Activated CD8-positive, alpha-beta T cell treated with anti-CD3 and anti-CD28 coated beads, Interleukin-2, amount 10 ng/mL, durations not matched to agents 7 days and 5 days (primary cell): ENCODE results near the gene C12orf43. TPM values are rescaled to one million over a fixed set of nuclear protein-coding genes. Genes with fewer than 3 reads are reported as not detected.
"Not testable (repeated sequence)": the region's sequence is repeated elsewhere in the genome, so short reads cannot be mapped to it uniquely, and the experiment has no call there.

Source experiments
- ATAC-seq: fragments of 150-1000 bp; cut with Tn5 transposase; one replicate; pipeline ENCODE4 v1.10.0; 2021; ENCODE audit warnings: moderate library complexity
- CTCF ChIA-PET: fragments of 350-600 bp; sonication (Branson Sonifier 250); formaldehyde crosslinking; loops from one replicate; lab custom pipeline; 2021; ENCODE audit warnings: antibody characterized with exemption; lab: Charles Lee
- POLR2A ChIA-PET: fragments of 350-600 bp; sonication (Branson Sonifier 250); formaldehyde crosslinking; loops from one replicate; lab custom pipeline; 2021; ENCODE audit warnings: antibody characterized with exemption; lab: Charles Lee
- DNase-seq: peaks from one replicate; pipeline ENCODE4 v3.0.0-alpha.2; 2020
- H3K27ac Mint-ChIP-seq: one replicate; pipeline ENCODE4 v1.8.0; 2021; ENCODE audit warnings: mild to moderate bottlenecking, mixed read lengths
- H3K27me3 Mint-ChIP-seq: one replicate; pipeline ENCODE4 v1.8.0; 2021; ENCODE audit warnings: low read depth, mixed read lengths
- H3K36me3 Mint-ChIP-seq: one replicate; pipeline ENCODE4 v1.8.0; 2021; ENCODE audit warnings: low read depth, mixed read lengths
- H3K4me1 Mint-ChIP-seq: one replicate; pipeline ENCODE4 v1.8.0; 2021; ENCODE audit warnings: low read depth, mixed read lengths
- H3K4me3 Mint-ChIP-seq: one replicate; pipeline ENCODE4 v1.8.0; 2021; ENCODE audit warnings: mild to moderate bottlenecking, mixed read lengths
- H3K9me3 Mint-ChIP-seq: one replicate; pipeline ENCODE4 v1.8.0; 2022; ENCODE audit warnings: mixed read lengths; ENCODE audit not compliant: insufficient read depth
- total RNA-seq, 2 experiments: library from RNA; stranded (reverse); gene quantifications; one replicate each; pipeline ENCODE4 v1.2.3, GENCODE V29; 2021

Gene C12orf43
- total RNA-seq, 2 experiments from 2014 or later: 19.0 to 23.3 TPM

DNA sequence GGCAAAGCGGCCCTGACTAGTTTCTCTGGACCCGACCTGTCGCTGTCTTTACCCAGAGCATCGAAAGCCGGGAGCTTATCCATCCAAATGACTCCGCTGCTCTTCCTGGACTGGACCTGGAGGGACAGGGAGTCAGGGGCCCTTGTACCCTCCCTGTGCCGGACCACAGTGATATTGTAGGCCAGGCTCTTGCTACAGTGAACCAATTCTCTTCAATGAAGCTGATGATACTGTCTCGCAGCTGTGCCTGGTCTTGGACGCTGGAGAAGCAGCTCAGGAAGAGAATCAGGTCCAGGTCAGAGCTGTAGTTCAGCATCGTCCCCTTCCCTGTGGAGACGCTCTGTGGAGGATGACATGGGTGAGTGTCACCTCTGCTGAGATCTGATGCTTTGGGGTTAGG is 37.4 kb upstream of the C12orf43 start:
- Mint-ChIP-seq H3K4me1 (peaks cover 4% of the 10 kb centered on the region), H3K4me3 (no peak overlapping the region), H3K27me3 (peaks cover 6% of the 10 kb centered on the region), H3K27ac (no peak overlapping the region), H3K36me3 (no peaks in the 10 kb centered on the region), H3K9me3 (no peaks in the 10 kb centered on the region)
- ChIA-PET CTCF (no interaction called here), POLR2A (no interaction called here)
- ATAC-seq: no peak
- DNase-seq: no peak

- H3K4me3 Mint-ChIP-seq: no peak overlapping the region
- DNase-seq: no peak
- no peaks in the 10 kb centered on the region for H3K36me3 Mint-ChIP-seq
- no peaks in the 10 kb centered on the region for H3K9me3 Mint-ChIP-seq
- H3K4me1 Mint-ChIP-seq: peaks cover 2% of the 10 kb centered on the region
- no peak overlapping the region for H3K27ac Mint-ChIP-seq
- H3K27me3 Mint-ChIP-seq: peaks cover 4% of the 10 kb centered on the region
- ATAC-seq: no peak
- POLR2A ChIA-PET: no interaction called here
- CTCF ChIA-PET: interaction anchor here (1.0 to 4.8 kb wide), 2 partner anchors 10 to 59 kb away, joined by 3 to 36 read pairs; no protein-coding TSS in a partner anchor
These were observed 34.4 kb upstream of the C12orf43 start for GRCh38 chr12:121050725-121051124.

DNA sequence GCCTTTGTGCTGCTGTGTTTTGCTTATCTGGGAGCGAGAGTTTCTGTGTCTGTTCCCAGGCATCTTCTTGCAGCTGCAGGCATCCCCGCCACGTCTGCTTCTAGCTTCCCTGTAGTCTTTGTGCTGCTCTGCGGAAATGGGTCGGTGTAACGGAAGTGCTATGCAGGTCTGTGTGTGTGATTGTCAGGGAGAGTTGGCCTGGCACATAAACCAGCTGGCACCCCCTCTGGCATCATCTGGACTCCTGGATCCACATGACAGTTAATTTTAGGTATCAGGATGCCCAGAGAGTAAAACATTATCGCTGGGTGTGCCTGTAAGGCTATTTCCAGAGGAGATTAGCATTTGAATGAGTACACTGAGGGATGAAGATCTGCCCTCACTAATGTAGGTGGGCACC is 32.2 kb upstream of the C12orf43 start:
- Mint-ChIP-seq H3K9me3 (no peaks in the 10 kb centered on the region), H3K4me3 (peak overlapping the region; percentile 59), H3K4me1 (peaks cover 6% of the 10 kb centered on the region), H3K36me3 (no peaks in the 10 kb centered on the region), H3K27me3 (peaks cover 15% of the 10 kb centered on the region), H3K27ac (peak overlapping the region; percentile 66)
- POLR2A ChIA-PET: interaction anchor here (0.6 to 1.1 kb wide), 4 partner anchors 10 to 757 kb away, joined by 3 to 6 read pairs (median 4); partner anchors contain the start of genes OASL and RNU4-2
- CTCF ChIA-PET: interaction anchor here (1.4 to 4.8 kb wide), 2 partner anchors 12 to 43 kb away, joined by 4 to 36 read pairs; no protein-coding TSS in a partner anchor
- ATAC-seq (peak; percentile 37), DNase-seq (no peak)

DNA sequence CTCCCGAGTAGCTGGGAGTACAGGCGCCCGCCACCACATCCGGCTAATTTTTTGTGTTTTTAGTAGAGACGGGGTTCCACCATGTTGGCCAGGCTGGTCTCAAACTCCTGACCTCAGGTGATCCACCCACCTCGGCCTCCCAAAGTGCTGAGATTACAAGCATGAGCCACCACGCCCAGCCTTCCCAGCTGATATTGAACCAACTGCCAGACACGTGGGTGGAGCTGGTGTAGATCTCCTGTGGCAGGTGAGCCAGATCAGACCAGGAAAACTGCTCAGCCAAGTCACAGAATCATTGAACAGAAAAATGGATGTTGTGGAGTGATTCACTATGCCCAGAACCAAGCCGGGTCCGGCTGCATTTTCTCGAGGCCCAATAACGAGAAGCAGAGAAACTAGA is 31.1 kb upstream of the C12orf43 start:
- CTCF ChIA-PET: interaction anchor here (1.4 kb wide), 1 partner anchor 13 kb away, joined by 4 read pairs; no protein-coding TSS in a partner anchor
- H3K4me1 Mint-ChIP-seq, H3K36me3 Mint-ChIP-seq, DNase-seq, ATAC-seq, H3K9me3 Mint-ChIP-seq, H3K4me3 Mint-ChIP-seq, POLR2A ChIA-PET, H3K27ac Mint-ChIP-seq: not testable (repeated sequence)
- H3K27me3 Mint-ChIP-seq: peaks cover 23% of the 10 kb centered on the region

GRCh38 chr12:121043067-121043466 is 26.8 kb upstream of the C12orf43 start:
- POLR2A ChIA-PET: no interaction called here
- Mint-ChIP-seq H3K27ac (no peak overlapping the region), H3K36me3 (peaks cover 5% of the 10 kb centered on the region), H3K27me3 (peaks cover 20% of the 10 kb centered on the region), H3K4me1 (peaks cover 20% of the 10 kb centered on the region), H3K9me3 (no peaks in the 10 kb centered on the region), H3K4me3 (no peak overlapping the region)
- ATAC-seq (no peak), DNase-seq (no peak)
- CTCF ChIA-PET: no interaction called here

DNA sequence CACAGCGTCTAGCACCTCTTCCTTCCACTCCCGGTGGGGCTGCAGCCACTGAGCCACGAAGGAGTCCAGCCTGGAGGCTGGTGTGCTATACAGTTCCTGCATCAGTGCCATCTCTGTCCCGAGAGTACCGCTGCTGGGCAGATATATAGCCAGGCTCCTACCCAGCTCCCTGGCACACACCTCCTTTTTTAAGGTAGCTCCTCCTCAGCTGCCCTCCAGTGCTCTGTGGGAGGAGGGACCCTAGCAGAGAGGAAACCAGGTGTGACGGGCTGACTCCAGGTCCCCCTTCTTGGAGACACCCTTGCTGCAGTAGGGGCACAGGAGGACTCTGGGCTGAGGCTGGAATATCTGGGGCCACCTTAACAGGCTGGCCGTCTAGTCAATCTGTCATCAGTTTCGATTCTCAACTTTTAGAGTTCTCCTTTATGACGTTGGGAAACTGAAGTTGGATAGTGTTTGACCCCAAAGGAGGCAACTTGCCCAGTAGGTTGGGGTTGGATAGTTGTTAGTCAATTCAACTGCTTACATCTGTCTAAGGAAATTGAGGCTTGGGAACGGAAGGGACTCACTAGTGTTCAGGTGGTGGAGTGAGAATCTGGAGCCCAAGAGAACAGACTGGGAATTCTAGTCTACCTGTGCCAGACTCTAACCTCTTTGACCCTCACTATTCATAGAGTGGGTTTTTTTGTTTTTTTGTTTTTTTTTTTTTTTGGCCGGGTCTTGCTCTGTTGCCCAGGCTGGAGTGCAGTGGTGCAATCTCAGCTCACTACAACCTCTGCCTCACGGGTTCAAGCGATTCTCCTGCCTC is 22.8 kb upstream of the C12orf43 start, which contains the start of gene OASL:
TSS of gene OASL (minus strand) at position 386 of the 808 bp plus-strand sequence. CDS start at position 111, 275 bp downstream.
- POLR2A ChIA-PET: interaction anchor here (0.6 to 2.0 kb wide), 12 partner anchors 9 to 765 kb away, joined by 3 to 9 read pairs (median 4); partner anchors contain the start of genes C12orf43 and RNU4-1
- Mint-ChIP-seq H3K4me3 (peak within 1 kb of the TSS; percentile 98), H3K27ac (peak within 1 kb of the TSS; percentile 98), H3K4me1 (peaks cover 50% of the 10 kb centered on the region), H3K27me3 (peaks cover 12% of the 10 kb centered on the region), H3K36me3 (peaks cover 34% of the 10 kb centered on the region), H3K9me3 (no peaks in the 10 kb centered on the region)
- CTCF ChIA-PET: interaction anchor here (0.6 to 7.7 kb wide), 5 partner anchors 21 to 67 kb away, joined by 3 to 70 read pairs (median 3); no protein-coding TSS in a partner anchor
- peak; percentile 84 for ATAC-seq
- DNase-seq: peak; percentile 75

DNA sequence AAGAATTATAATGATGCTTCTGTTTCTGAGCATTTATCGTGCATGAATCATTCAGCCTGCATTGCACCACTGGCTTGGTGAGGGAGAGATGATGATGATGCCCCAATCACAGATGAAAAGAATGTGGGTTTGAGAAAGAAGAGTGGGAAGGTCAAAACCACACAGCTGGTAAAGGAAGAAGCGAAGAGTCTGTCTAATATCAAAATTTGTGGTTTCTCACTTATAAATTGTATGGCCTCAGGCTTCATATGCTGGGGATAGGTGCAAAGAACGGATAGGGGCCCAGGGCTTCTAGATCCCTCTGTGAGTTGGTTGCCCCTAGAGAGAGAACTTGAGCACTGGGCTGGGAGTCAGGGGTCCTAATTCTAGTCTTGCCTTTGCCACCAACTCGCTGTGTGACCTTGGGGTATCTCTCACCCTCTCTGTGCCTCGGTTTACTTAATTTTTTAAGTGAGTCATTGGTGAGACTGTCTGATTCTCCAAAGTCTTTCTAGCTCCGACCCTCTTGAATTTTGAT is 20.6 kb upstream of the C12orf43 start:
- ChIA-PET POLR2A (interaction anchor here (0.6 to 1.1 kb wide), 3 partner anchors 9 to 23 kb away, joined by 3 to 6 read pairs (median 3); no protein-coding TSS in a partner anchor), CTCF (interaction anchor here (0.9 to 7.7 kb wide), 5 partner anchors 21 to 73 kb away, joined by 4 to 70 read pairs (median 7); partner anchors contain the start of gene C12orf43)
- H3K4me3 Mint-ChIP-seq: peak overlapping the region; percentile 98
- peak overlapping the region; percentile 98 for H3K27ac Mint-ChIP-seq
- ATAC-seq (no peak), DNase-seq (peak; percentile 41)
- peaks cover 70% of the 10 kb centered on the region for H3K4me1 Mint-ChIP-seq
- no peaks in the 10 kb centered on the region for H3K27me3 Mint-ChIP-seq
- no peaks in the 10 kb centered on the region for H3K9me3 Mint-ChIP-seq
- peaks cover 54% of the 10 kb centered on the region for H3K36me3 Mint-ChIP-seq

DNA sequence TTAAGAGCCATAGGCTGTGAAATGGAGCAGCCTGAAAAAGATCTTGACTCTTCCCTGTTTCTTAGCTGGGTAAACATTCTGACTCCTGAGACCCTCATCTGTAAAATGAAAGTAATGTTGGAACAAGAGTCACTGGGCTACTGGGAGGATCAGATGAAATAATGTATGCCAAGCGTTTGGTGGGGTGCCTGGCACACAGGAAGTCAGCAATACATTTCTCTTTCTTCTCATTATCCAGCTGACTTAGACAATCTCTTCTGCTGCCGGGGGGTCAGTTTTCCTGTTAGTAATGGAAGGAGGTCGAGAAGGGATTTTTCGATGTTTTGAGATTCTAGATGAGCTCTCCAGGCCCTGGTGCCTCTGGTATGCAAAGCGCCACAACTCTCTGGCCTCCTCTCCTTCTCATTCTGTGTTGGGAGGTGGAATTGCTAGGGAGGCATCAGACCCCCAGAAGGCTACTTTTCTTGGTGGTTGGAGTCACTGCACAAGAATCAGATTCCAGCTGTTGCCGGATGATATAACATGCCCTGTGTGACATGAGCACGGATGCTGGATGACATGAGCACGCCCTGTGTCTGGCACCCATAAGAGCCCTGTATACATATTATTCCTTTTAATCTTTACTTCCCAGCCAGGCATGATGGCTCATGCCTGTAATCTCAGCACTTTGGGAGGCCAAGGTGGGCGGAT is 18.5 kb upstream of the C12orf43 start:
- H3K4me1 Mint-ChIP-seq: peaks cover 69% of the 10 kb centered on the region
- no peak for DNase-seq

DNA sequence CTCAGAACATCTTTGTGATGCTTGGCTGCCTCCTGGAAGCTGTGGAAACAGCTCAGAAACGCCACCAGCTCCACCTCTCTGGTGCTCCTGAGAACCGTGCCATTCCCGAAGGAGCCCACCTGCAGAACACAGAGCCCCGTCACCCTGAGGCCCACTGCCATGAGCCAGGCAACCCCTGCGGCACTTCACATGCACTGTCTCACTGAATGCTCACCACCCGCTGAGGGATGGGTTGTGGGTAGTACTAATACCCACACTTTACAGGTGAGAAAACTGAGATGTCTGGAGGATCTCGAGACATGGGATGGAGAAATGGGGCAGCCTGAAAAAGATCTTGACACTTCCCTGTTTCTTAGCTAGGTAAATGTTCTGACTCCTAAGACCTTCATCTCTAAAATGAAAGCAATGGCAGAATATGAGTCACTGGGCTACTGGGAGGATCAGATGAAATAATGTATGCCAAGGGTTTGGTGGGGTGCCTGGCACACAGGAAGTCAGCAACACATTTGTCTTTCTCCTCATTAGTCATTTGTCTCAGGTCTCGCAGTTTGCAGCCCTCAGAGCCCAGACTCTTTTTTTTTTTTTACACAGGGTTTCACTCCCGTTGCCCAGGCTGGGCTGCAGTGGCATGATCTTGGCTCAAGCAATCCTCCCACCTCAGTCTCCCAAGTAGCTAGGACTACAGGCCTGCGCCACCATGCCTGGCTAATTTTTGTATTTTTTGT is 17.5 kb upstream of the C12orf43 start:
- H3K36me3 Mint-ChIP-seq: peaks cover 65% of the 10 kb centered on the region
- H3K4me3 Mint-ChIP-seq: peak overlapping the region; percentile 54
- POLR2A ChIA-PET: interaction anchor here (0.7 kb wide), 2 partner anchors 27 kb away, joined by 3 to 4 read pairs; no protein-coding TSS in a partner anchor
- H3K27ac Mint-ChIP-seq: peak overlapping the region; percentile 90
- ATAC-seq (peak; percentile 65), DNase-seq (peak; percentile 75)
- CTCF ChIA-PET: interaction anchor here (1.3 to 7.7 kb wide), 3 partner anchors 17 to 28 kb away, joined by 3 to 70 read pairs (median 8); no protein-coding TSS in a partner anchor
- no peaks in the 10 kb centered on the region for H3K27me3 Mint-ChIP-seq
- H3K9me3 Mint-ChIP-seq: no peaks in the 10 kb centered on the region
- H3K4me1 Mint-ChIP-seq: peaks cover 64% of the 10 kb centered on the region

More for the DNA sequence above, 18.5 kb upstream of the C12orf43 start:
- ATAC-seq: no peak
- POLR2A ChIA-PET: interaction anchor here (0.7 kb wide), 1 partner anchor 172 kb away, joined by 3 read pairs; no protein-coding TSS in a partner anchor
- Mint-ChIP-seq H3K27me3 (no peaks in the 10 kb centered on the region), H3K36me3 (peaks cover 65% of the 10 kb centered on the region), H3K9me3 (no peaks in the 10 kb centered on the region), H3K27ac (peak overlapping the region; percentile 90), H3K4me3 (peak overlapping the region; percentile 54)
- CTCF ChIA-PET: interaction anchor here (1.3 to 7.7 kb wide), 3 partner anchors 18 to 29 kb away, joined by 3 to 70 read pairs (median 8); no protein-coding TSS in a partner anchor

GRCh38 chr12:121030576-121031212 is 14.4 kb upstream of the C12orf43 start:
- Mint-ChIP-seq H3K4me3 (no peak overlapping the region), H3K27me3 (no peaks in the 10 kb centered on the region), H3K4me1 (peaks cover 46% of the 10 kb centered on the region), H3K9me3 (no peaks in the 10 kb centered on the region), H3K27ac (peak overlapping the region; percentile 21), H3K36me3 (peaks cover 77% of the 10 kb centered on the region)
- no peak for ATAC-seq
- ChIA-PET POLR2A (no interaction called here), CTCF (interaction anchor here (1.0 to 1.5 kb wide), 3 partner anchors 25 to 59 kb away, joined by 3 to 4 read pairs (median 3); no protein-coding TSS in a partner anchor)
- DNase-seq: no peak
